ENCODE measurements around the gene NT5DC1. TPM values are rescaled to one million over a fixed set of nuclear protein-coding genes. Genes with fewer than 3 reads are reported as not detected.

NT5DC1 gene
- total RNA-seq, 2 experiments from 2014 or later = 20.5 to 58.8 TPM

DNA sequence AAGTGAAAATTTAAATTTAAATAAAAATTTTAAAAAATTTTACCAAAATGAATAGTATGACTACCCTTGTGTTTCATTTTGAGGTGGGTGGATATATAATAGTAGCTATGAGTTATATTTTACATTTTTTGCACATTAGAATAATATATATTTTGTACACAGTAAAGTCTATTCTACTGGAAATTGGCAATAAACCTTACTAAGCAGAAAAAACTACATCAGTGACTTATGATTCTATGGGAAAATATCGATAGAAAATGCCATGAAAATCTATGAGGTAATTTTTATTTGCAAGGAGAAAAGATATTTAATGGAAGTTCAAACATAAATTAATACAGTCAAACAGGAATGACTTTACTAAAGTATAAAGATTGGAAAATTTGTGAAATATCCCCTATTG, 156.0 kb downstream of the NT5DC1 start:
- no peaks in the 10 kb centered on the region for H3K9me3 ChIP-seq (ENCODE audit: low read length)
- peaks cover 19% of the 10 kb centered on the region for H3K79me2 ChIP-seq (ENCODE audit: insufficient read depth, low read depth, low read length)
- ChIA-PET POLR2A (interaction anchor here (0.7 to 0.9 kb wide), 2 partner anchors 315 to 1859 kb away, joined by 3 read pairs; partner anchors contain the start of gene RWDD1), CTCF (ENCODE audit: unreplicated experiment) (no interaction called here)
- H2AFZ ChIP-seq (ENCODE audit: low read length) = no peak overlapping the region
- intact Hi-C loops (cut with micrococcal nuclease; ENCODE audit: unreplicated experiment) = no loop called here
- no peaks in the 10 kb centered on the region for H4K20me1 ChIP-seq (ENCODE audit: insufficient read depth, low read length)
- no TSS peak for BruUV-seq (replicated peaks)
- H3K27ac ChIP-seq (ENCODE audit: low read depth, low read length, poor library complexity, severe bottlenecking) = no peak overlapping the region
- H3K4me3 ChIP-seq (ENCODE audit: low read depth, low read length, poor library complexity, severe bottlenecking) = no peak overlapping the region
- no peak overlapping the region for H3K4me2 ChIP-seq (ENCODE audit: low read length)
- peaks cover 16% of the 10 kb centered on the region for H3K4me1 ChIP-seq (ENCODE audit: insufficient read depth, low read length, poor library complexity, severe bottlenecking)
- H3K9me2 ChIP-seq (ENCODE audit: insufficient read depth, low read length) = no peaks in the 10 kb centered on the region
- DNase-seq (ENCODE audit: low spot score) = no peak
- no peak for TF ChIP-seq EZH2phosphoT487 (IDR thresholded peaks at IDR 0.05; ENCODE audit: borderline replicate concordance, low read depth, low read length)
- TF ChIP-seq, protein P1, sequence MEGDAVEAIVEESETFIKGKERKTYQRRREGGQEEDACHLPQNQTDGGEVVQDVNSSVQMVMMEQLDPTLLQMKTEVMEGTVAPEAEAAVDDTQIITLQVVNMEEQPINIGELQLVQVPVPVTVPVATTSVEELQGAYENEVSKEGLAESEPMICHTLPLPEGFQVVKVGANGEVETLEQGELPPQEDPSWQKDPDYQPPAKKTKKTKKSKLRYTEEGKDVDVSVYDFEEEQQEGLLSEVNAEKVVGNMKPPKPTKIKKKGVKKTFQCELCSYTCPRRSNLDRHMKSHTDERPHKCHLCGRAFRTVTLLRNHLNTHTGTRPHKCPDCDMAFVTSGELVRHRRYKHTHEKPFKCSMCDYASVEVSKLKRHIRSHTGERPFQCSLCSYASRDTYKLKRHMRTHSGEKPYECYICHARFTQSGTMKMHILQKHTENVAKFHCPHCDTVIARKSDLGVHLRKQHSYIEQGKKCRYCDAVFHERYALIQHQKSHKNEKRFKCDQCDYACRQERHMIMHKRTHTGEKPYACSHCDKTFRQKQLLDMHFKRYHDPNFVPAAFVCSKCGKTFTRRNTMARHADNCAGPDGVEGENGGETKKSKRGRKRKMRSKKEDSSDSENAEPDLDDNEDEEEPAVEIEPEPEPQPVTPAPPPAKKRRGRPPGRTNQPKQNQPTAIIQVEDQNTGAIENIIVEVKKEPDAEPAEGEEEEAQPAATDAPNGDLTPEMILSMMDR (conservative IDR thresholded peaks at IDR 0.05; ENCODE audit: low read length) = no peak
- no peaks in the 10 kb centered on the region for H3K36me3 ChIP-seq (ENCODE audit: insufficient read depth, low read length)

DNA sequence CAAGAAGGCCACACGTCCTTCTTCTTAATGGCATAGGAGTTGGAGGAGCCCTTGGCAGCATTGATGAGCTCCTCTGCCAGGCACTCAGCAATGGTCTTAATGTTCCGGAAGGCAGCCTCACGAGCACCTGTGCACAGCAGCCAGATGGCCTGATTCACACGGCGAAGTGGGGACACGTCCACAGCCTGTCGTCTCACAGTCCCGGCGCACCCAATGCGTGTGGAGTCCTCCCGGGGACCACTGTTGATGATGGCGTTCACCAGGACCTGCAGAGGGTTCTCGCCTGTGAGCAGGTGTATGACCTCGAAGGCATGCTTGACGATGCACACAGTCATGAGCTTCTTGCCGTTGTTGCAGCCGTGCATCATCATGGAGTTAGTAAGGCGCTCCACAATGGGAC, 157.9 kb downstream of the NT5DC1 start:
- Histone ChIP-seq H4K20me1 (ENCODE audit: insufficient read depth, low read length) (no peaks in the 10 kb centered on the region), H3K79me2 (ENCODE audit: insufficient read depth, low read depth, low read length) (peaks cover 6% of the 10 kb centered on the region; the same call in 1 of the 2 replicates), H3K27ac (ENCODE audit: low read depth, low read length, poor library complexity, severe bottlenecking) (no peak overlapping the region), H3K4me3 (ENCODE audit: low read depth, low read length, poor library complexity, severe bottlenecking) (no peak overlapping the region), H3K9me3 (ENCODE audit: low read length) (no peaks in the 10 kb centered on the region), H3K36me3 (ENCODE audit: insufficient read depth, low read length) (no peaks in the 10 kb centered on the region), H3K4me1 (ENCODE audit: insufficient read depth, low read length, poor library complexity, severe bottlenecking) (no peaks in the 10 kb centered on the region), H3K4me2 (ENCODE audit: low read length) (no peak overlapping the region), H2AFZ (ENCODE audit: low read length) (no peak overlapping the region), H3K9me2 (ENCODE audit: insufficient read depth, low read length) (no peaks in the 10 kb centered on the region)
- intact Hi-C loops (cut with micrococcal nuclease; ENCODE audit: unreplicated experiment) = no loop called here
- ChIA-PET POLR2A (interaction anchor here (1.6 kb wide), 1 partner anchor 26 kb away, joined by 3 read pairs; no protein-coding TSS in a partner anchor), CTCF (ENCODE audit: unreplicated experiment) (interaction anchor here (1.3 kb wide), 1 partner anchor 10 kb away, joined by 4 read pairs; no protein-coding TSS in a partner anchor)
- DNase-seq (ENCODE audit: low spot score) = no peak
- no peak for TF ChIP-seq EZH2phosphoT487 (IDR thresholded peaks at IDR 0.05; ENCODE audit: borderline replicate concordance, low read depth, low read length)
- TF ChIP-seq, protein P1 (conservative IDR thresholded peaks at IDR 0.05; ENCODE audit: low read length) = no peak
- no TSS peak for BruUV-seq (replicated peaks)

DNA sequence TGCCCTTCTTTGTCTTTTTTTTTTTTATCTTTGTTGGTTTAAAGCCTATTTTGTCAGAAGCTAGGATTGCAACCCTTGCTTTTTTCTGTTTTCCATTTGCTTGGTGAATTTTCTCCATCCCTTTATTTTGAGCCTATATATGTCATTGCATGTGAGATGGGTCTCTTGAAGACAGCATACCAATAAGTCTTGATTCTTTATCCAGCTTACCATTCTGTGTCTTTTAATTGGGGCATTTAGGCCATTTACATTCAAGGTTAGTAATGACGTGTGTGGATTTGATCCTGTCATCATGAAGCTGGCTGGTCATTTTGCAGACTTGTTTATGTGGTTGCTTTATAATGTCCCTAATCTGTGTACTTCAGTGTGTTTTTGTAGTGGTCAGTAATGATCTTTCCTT, 162.7 kb downstream of the NT5DC1 start:
- no peaks in the 10 kb centered on the region for H3K79me2 ChIP-seq (ENCODE audit: insufficient read depth, low read depth, low read length)
- no peaks in the 10 kb centered on the region for H3K4me1 ChIP-seq (ENCODE audit: insufficient read depth, low read length, poor library complexity, severe bottlenecking)
- no peaks in the 10 kb centered on the region for H4K20me1 ChIP-seq (ENCODE audit: insufficient read depth, low read length)
- no peaks in the 10 kb centered on the region for H3K36me3 ChIP-seq (ENCODE audit: insufficient read depth, low read length)
- ChIA-PET CTCF (ENCODE audit: unreplicated experiment) (no interaction called here), POLR2A (interaction anchor here (0.7 kb wide), 1 partner anchor 9 kb away, joined by 3 read pairs; no protein-coding TSS in a partner anchor)
- DNase-seq (ENCODE audit: low spot score) = no peak
- no peak overlapping the region for H2AFZ ChIP-seq (ENCODE audit: low read length)
- no peaks in the 10 kb centered on the region for H3K9me3 ChIP-seq (ENCODE audit: low read length)
- H3K4me2 ChIP-seq (ENCODE audit: low read length) = no peak overlapping the region
- no TSS peak for BruUV-seq (replicated peaks)
- no peak for TF ChIP-seq EZH2phosphoT487 (IDR thresholded peaks at IDR 0.05; ENCODE audit: borderline replicate concordance, low read depth, low read length)
- TF ChIP-seq, protein P1 (conservative IDR thresholded peaks at IDR 0.05; ENCODE audit: low read length) = no peak
- no peak overlapping the region for H3K4me3 ChIP-seq (ENCODE audit: low read depth, low read length, poor library complexity, severe bottlenecking)
- no peaks in the 10 kb centered on the region for H3K9me2 ChIP-seq (ENCODE audit: insufficient read depth, low read length)
- intact Hi-C loops (cut with micrococcal nuclease; ENCODE audit: unreplicated experiment) = no loop called here
- no peak overlapping the region for H3K27ac ChIP-seq (ENCODE audit: low read depth, low read length, poor library complexity, severe bottlenecking)
